ENCODE results near the gene SLC34A1.
"Not testable (repeated sequence)": the region's sequence is repeated elsewhere in the genome, so short reads cannot be mapped to it uniquely, and the experiment has no call there.

SLC34A1 gene

DNA sequence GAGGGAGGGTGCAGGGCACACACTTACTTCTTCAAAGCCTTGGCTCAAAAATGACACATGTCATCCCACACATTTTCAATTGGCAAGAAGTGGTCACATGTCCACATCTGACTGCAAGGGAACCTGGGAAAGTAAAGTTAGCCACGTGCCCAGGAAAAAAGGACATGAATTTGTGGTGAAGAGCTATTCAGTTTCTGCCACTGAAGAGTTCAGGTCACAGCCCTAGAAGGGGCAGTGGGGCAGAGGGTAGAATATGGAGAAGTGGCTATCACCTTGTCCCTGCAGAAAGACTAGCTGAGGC, 28.4 kb upstream of the SLC34A1 start:
- DNase-seq = no peak

- no peak for DNase-seq
Measured at GRCh38 chr5:177356746-177357145, 27.5 kb upstream of the SLC34A1 start.

- no peak for DNase-seq
Measured at GRCh38 chr5:177357146-177357458, 27.1 kb upstream of the SLC34A1 start.

DNA sequence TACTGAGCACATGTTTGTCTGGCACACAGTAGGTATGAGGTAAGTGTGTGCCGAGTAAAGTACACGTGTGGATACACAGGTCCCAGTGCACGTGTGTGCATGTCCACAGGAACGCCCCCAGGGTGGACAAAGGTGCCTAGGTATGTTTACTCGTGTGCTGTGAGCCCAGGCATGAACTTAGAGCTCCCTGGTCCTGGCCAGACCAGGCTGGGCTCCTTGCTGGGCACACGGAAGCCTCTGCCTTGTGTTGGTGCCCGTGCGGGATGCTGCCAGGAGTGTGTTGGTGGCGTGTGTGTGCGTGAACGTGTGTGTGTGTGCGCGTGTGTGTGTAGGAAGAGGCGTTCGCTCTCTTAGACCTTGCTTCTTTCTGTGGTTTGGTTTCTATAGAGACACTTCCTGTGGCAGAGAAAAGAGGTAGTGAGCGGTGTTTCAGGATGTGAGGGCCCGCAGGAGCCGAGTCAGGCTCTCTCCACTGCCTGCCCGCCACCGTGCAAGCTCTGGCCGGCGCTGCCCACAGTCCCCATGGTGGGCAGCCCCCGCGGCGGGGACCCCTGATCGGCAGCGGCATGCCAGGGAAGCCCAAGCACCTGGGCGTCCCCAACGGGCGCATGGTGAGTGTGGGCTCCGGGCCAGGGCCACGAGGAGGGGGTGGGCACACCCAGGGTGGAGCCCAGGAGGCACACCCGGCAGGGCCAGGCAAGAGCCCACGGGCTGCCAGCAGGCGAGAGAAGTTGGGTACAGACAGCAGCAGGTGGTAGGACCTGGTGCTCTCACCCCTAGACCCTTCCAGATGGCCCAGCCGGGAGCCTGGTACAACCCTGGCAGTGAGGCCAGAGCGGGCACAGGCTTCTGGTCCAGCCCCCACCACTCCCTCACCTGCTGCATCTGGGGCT, 26.5 kb upstream of the SLC34A1 start, which contains the start of gene RGS14:
RGS14 (plus strand) TSS at position 466 of the 893 bp plus-strand sequence; CDS start at position 567, 101 bp downstream.
- peak; percentile 49 to 67 for DNase-seq

DNA sequence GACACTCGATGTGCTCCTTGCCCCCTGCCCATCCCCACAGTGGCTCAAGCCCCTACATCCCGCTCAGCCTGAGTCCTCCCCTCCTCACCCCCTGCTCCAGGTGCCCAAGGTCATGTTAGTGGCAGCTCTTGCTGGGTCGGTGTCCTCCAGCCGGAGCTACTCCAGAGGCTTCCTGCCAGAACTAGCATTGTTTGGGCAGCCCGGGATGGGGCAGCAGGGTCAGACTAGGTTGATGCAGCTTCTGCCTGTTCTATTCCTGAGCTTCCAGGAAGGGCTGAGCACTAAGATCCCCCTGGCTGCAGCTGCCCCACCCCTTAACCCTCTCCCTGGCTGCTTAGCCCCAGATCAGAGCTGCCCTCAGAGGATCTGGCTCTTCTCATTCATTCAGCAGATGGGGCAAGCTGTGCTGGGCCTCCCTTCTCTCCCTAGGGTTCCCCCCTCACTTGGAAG, 25.8 kb upstream of the SLC34A1 start:
- no peak for DNase-seq

DNA sequence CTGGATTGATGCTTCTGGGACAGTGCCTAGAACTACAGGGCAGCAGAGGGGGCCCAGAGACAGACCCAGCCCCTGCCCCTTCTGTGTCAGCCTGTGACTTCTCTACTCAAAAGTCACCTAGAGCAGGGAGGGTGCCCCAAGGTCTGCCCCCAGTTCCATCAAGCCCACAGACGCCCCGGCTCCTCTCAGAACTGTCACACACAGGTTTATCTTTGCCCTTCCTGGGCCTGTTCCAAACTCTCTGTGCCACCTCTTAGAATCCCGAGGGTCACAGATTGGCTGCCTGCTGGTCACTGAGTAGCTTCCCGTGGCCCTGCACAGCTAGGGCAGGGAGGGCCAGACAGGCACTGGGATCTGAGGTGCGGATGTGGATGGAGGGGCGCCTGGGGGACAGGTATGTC, 24.8 kb upstream of the SLC34A1 start:
- DNase-seq = no peak

DNA sequence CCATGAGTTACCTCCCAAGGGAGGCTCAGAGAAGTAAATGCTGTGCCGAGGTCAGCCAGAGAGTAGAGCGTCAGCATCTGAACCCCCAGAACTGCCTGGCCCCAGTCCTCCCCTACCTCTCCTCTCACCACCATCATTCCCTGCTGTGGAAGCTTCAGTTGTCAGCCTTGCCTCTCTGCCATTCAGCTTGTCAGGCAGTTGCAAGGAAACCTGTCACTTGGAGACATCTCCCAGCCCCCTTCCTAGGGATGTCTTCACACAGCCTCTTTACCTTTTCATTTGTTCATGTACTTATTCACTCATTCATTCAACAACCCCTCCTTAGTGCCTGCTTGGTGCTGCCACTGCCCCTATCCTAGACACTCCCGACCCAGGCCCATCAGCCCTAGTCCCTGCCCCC, 24.4 kb upstream of the SLC34A1 start:
- no peak for DNase-seq

GRCh38 chr5:177360740-177361139, 23.5 kb upstream of the SLC34A1 start:
- DNase-seq = not testable (repeated sequence)

DNA sequence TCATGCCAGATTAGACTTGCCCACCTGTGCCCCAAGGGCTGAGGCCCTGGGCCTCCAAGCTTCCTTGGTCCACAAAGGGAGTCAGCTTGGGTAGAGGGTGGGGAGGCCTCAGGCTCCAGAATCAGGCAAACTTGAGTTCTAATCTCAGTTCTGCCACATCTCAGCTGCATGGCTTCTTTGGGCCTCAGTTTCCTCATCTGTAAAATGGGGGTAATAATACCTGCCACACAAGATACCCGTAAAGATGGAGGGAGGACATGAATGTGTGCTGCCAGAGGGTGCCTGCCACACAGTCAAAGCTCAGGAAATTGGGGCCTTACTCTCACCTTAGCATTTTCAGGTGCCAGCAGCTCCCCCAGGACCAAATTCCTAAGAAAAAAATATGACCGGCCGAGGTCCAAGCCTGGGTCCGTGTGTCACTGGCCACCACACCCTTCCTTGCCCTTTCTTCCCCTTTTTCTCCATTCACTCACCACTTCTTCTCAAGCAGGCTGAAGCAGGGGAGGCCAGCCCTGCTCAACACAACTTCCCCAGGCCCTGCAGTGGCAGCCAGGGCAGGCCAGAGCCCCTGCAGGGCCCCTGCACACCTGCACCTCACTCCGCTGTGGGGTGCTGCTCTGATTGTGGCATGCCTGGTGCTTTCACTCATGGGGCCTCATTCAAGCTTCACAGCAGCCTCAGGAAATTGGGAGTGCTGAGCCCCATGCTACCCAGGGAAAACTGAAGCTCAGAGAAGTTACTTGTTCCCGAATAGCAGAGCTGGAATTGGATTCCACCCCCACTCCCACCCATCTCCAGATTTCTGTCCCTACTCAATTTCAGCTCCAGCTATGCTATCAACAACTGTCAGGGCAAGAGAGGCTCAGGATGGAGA, 22.6 kb upstream of the SLC34A1 start:
- DNase-seq = no peak

GRCh38 chr5:177362292-177362609, 22.0 kb upstream of the SLC34A1 start:
- DNase-seq = no peak

GRCh38 chr5:177362610-177363507, 21.4 kb upstream of the SLC34A1 start:
- DNase-seq = peak; percentile 16 to 21

DNA sequence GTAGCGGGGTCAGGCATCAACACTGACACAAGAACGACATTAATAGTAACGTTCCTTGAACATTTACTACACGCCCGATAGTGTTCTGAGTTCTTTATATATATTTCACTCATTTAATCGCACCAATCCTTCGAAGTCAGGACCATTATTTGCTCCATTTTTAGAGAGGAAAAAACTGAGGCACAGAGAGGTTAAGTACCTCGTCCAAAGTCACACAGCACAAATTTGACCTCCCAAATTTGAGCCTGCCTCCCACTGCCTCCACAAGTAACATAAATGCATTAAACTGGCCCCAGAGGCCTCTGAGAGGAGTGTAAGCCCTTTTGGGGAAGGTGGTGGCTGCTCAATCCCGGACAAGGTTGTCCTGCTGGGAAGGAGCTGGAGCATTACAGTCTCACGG, 20.7 kb upstream of the SLC34A1 start:
- no peak for DNase-seq

DNA sequence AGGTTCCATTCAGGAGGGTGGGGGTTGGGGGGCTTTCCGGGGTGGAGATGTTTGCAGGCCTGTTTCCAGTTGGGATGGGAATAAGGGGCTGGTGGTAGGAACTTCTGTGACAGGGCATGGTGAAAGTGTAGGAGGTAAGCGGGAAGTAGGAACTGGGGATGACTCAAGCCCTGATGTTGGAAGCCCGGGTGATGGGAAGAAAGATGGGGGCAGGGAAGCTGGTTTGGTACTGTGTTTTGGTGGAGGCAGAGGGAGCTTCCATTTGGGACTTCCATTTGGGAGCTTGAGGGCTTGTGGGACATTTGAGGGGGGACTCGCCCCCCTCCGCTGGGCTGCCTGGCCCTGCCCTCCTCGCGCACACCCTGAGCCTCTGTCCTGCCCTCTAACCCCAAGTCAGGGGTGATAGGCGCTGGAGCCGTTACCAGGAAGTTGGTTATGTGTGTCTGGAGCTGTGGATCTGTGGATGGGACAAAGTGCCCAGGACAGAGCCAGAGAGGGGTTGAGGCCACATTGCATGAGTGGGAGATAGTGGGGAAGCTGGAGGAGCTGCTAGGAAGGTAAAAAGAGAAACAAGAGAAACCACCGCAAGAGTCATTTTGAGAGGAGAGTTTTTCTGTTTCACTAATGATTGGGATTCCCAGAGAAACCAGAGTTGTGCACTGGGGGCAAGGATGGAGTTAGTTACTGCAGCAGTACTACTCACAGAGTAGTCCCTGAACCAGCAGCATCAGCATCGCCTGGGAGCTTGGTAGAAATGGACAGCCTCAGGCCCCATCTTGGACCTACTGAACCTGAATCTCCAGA, 19.9 kb upstream of the SLC34A1 start:
- no peak for DNase-seq

GRCh38 chr5:177365845-177366527, 18.2 kb upstream of the SLC34A1 start:
- no peak for DNase-seq

- no peak for DNase-seq
Measured at GRCh38 chr5:177366528-177367322, 17.5 kb upstream of the SLC34A1 start.

DNA sequence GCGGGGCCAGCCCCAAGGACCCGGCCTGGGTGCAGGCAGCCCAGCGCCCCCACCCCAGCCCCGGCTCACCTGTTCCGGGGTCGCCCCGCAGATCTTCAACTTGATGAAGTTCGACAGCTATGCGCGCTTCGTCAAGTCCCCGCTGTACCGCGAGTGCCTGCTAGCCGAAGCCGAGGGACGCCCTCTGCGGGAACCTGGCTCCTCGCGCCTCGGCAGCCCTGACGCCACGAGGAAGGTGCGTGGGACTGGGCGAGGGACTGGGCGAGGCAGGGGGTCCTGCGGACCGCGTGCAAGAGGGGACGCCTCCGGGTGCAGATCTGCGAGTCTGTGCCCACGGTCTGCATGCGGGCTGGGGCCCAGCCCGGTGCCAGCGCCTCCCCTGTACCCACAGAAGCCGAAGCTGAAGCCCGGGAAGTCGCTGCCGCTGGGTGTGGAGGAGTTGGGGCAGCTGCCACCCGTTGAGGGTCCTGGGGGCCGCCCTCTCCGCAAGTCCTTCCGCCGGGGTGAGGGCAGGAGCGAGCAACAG, 16.8 kb upstream of the SLC34A1 start:
- no peak for DNase-seq

- DNase-seq = no peak
Measured at GRCh38 chr5:177367981-177368868, 16.0 kb upstream of the SLC34A1 start.

- no peak for DNase-seq
Measured at GRCh38 chr5:177368869-177369644, 15.2 kb upstream of the SLC34A1 start.

Measured in NCI-H2081 (cell line).